ENCODE measurements around the gene CDKN2AIP. TPM values are rescaled to one million over a fixed set of nuclear protein-coding genes. Genes with fewer than 3 reads are reported as not detected.

CDKN2AIP gene
- total and polyA plus RNA-seq, 11 donors: 5.3 to 12.5 (median 8.6) TPM

DNA sequence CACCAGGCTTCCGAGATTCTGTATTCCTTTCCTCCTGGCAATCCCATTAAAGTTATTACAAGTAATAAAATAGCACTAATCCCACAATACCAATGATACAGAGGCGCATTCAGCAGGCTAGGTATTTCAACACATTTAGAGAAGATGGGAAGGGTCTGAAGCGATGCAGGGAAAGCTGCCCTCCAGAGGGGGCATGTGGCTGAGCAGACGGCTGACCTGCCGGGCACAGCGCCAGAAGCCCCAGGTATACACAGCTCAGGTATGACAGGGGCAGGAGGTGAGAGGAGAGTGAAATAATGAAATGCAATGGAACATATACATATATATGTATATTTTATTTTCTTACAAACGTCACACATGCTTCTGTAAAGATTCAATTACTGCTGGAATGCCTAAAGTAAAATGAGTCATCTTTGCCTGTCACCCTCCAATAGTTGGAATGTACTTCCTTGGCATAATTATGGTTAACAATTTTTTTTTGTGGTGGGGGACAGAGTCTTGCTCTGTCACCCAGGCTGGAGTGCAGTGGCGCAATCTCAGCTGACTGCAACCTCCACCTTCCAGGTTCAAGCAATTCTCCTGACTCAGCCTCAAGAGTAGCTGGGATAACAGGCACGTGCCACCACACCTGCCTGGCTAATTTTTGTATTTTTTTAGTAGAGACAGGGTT, 21.3 kb upstream of the CDKN2AIP start:
- intact Hi-C loops (cut with DNase I): no loop called here
- Histone ChIP-seq H3K27me3 (no peaks in the 10 kb centered on the region), H3K27ac (no peak overlapping the region), H3K9me3 (no peaks in the 10 kb centered on the region), H3K36me3 (no peaks in the 10 kb centered on the region), H3K4me3 (no peak overlapping the region), H3K4me1 (no peaks in the 10 kb centered on the region)
- TF ChIP-seq, protein P1, sequence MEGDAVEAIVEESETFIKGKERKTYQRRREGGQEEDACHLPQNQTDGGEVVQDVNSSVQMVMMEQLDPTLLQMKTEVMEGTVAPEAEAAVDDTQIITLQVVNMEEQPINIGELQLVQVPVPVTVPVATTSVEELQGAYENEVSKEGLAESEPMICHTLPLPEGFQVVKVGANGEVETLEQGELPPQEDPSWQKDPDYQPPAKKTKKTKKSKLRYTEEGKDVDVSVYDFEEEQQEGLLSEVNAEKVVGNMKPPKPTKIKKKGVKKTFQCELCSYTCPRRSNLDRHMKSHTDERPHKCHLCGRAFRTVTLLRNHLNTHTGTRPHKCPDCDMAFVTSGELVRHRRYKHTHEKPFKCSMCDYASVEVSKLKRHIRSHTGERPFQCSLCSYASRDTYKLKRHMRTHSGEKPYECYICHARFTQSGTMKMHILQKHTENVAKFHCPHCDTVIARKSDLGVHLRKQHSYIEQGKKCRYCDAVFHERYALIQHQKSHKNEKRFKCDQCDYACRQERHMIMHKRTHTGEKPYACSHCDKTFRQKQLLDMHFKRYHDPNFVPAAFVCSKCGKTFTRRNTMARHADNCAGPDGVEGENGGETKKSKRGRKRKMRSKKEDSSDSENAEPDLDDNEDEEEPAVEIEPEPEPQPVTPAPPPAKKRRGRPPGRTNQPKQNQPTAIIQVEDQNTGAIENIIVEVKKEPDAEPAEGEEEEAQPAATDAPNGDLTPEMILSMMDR (IDR thresholded peaks at IDR 0.05): no peak
- no peak for TF ChIP-seq POLR2A (IDR thresholded peaks at IDR 0.05)
- ATAC-seq: no peak
- no peak for DNase-seq
- WGBS, 4 donors: 84 to 93% (median 89%) methylated on average over 9 of the region's 9 CpGs

DNA sequence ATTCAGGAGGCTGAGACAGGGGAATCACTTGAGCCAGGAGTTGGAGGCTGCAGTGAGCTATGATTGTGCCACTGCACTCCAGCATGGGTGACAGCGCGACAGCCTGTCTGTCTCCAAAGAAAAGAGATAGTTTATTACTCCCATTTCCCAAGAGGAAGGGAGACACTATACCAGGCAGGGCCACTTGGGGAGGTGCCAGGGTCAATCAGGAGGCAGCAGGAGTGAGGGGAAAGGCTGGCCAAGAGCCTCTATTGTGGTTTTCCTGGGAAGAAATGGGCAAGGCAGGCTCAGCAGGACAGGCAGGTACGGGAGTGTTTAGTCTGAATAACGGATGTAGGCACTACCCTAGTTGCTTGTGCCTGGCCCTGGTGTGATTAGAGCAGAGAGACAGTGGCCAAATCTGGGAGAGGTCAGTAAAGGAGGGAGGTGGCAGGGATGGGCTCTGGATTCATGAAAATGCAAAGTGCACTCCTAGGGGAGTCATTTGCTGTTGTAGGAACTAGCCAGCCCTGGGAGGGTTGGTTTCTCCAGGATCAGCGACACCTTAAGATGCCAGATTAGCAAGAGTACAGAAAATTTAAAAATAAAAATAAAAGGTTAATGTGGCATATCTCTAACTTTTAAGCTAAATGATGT, 20.2 kb upstream of the CDKN2AIP start:
- ATAC-seq (no peak), DNase-seq (no peak)
- H3K36me3 ChIP-seq: no peaks in the 10 kb centered on the region
- WGBS, 4 donors: 66 to 76% (median 68%) methylated on average over 5 of the region's 5 CpGs
- H3K4me3 ChIP-seq: no peak overlapping the region
- no peaks in the 10 kb centered on the region for H3K9me3 ChIP-seq
- H3K4me1 ChIP-seq: no peaks in the 10 kb centered on the region
- no peaks in the 10 kb centered on the region for H3K27me3 ChIP-seq
- intact Hi-C loops (cut with DNase I): no loop called here
- no peak for TF ChIP-seq POLR2A (IDR thresholded peaks at IDR 0.05)
- no peak overlapping the region for H3K27ac ChIP-seq

DNA sequence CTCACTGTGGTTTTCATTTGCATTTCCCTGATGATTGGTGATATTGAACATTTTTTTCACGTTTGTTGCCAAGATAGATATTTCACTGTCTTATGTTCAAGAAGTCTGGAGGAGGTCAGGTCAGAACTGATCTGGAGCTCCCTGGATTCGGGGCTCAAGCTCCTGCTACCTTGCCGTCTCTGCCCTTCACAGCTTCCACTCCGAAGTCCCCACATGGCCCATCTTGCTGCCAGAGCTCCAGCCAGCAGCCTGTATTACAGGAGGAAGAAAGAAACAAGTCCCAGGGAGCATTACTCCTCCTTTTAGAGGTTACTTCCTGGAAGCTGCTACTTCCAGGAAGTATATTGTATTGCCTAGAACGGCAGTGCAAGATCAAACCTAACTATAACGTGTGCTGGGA, 17.9 kb upstream of the CDKN2AIP start:
- no peak for DNase-seq
- H3K36me3 ChIP-seq: no peaks in the 10 kb centered on the region
- H3K4me1 ChIP-seq: peaks cover 0 to 11% (median 0%) of the 10 kb centered on the region in 12 donors
- TF ChIP-seq, protein P1 (IDR thresholded peaks at IDR 0.05): no peak
- no peak for TF ChIP-seq POLR2A (IDR thresholded peaks at IDR 0.05)
- ATAC-seq: no peak
- no peaks in the 10 kb centered on the region for H3K27me3 ChIP-seq
- WGBS, 4 donors: 71 to 82% (median 76%) methylated on average over 6 of the region's 6 CpGs
- H3K4me3 ChIP-seq: no peak overlapping the region
- no peak overlapping the region for H3K27ac ChIP-seq
- intact Hi-C loops (cut with DNase I): no loop called here
- H3K9me3 ChIP-seq: no peaks in the 10 kb centered on the region

DNA sequence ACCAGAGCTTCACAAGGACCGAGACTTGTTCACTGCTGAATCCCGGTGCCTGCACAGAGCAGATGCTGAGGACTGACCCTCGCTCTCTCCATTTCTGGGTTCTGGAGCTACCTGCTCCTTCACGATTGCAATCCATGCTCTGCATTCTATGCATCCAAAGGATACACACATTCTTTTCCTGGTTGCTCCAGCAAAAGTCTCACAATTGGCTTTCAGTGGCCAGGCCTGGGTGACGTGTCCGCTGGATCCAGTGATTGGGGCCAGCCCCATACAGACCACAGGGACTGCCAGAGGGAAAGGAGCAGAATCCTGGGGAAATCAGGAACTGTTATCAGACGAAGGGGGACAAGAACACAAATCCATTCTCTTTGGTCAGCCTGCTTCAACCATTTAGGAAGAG, 14.9 kb upstream of the CDKN2AIP start:
- H3K27ac ChIP-seq: no peak overlapping the region
- TF ChIP-seq POLR2A (IDR thresholded peaks at IDR 0.05): no peak
- TF ChIP-seq, protein P1 (IDR thresholded peaks at IDR 0.05): no peak
- H3K36me3 ChIP-seq: no peaks in the 10 kb centered on the region
- DNase-seq (no peak), ATAC-seq (peak in 1 of 4 donors; percentile 13)
- 91 to 94% (median 93%) methylated on average over 7 of the region's 7 CpGs for WGBS, 4 donors
- no peaks in the 10 kb centered on the region for H3K27me3 ChIP-seq
- intact Hi-C loops (cut with DNase I): no loop called here
- no peak overlapping the region for H3K4me3 ChIP-seq
- no peaks in the 10 kb centered on the region for H3K9me3 ChIP-seq
- H3K4me1 ChIP-seq: peaks cover 0 to 11% (median 0%) of the 10 kb centered on the region in 12 donors
